Jurkat, Clone E6-1 (cell line): ENCODE results near the gene ANKRD33B.
A peak's percentile ranks its signal among the peaks of the same experiment; 100 is the strongest.
"Not testable (repeated sequence)": the region's sequence is repeated elsewhere in the genome, so short reads cannot be mapped to it uniquely, and the experiment has no call there.

Source experiments
- DNase-seq: peaks from one replicate; pipeline ENCODE4 v3.0.0-alpha.2; 2011; ENCODE audit warnings: low read depth, low spot score
- H3K4me3 ChIP-seq: 2 replicates; pipeline ENCODE4 v1.5.1; 2011; ENCODE audit warnings: mild to moderate bottlenecking, low read length, control low read depth, moderate library complexity

Gene ANKRD33B

DNA sequence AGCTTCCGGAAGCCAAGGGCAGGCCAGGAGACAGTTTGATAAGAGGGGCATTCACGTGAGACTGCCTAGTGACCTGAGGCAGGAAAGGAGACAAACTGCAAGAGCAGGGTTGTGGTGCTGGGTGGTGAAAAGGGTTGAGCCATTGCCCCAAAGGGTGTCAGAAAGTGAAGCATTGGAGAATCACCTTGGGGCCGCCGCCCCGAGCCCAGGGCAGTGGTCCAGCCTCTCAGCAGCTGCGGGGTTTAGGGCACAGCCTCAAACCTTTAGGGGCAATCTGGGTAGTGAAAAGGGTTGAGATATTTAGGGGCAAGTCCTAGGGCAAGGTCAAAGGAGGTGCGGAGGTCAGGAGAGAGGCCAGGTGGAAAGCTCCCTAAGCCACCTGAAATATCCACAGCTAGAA is 10.4 kb upstream of the ANKRD33B start:
- H3K4me3 ChIP-seq, result no peak overlapping the region
- DNase-seq, result no peak

DNA sequence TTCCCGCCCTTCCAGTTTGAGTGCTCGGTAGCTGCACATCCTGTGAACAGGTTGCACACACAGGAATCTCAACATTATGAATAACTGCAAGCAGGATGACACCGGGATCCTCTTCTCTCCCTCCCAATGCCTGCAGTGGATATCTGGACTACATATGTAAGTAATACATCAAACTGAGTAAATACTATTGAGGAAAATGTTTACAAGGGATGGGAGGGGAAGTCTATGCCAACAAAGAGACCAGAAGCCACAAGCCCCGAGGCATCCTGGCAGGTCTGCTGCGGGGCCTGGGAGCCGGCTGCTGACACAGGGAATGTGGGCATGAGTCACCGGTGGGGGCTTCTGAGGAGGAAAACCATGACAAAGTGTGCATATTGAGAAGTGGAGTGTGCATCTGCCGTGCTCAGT is 8.6 kb upstream of the ANKRD33B start:
- H3K4me3 ChIP-seq, result no peak overlapping the region
- DNase-seq, result no peak

DNA sequence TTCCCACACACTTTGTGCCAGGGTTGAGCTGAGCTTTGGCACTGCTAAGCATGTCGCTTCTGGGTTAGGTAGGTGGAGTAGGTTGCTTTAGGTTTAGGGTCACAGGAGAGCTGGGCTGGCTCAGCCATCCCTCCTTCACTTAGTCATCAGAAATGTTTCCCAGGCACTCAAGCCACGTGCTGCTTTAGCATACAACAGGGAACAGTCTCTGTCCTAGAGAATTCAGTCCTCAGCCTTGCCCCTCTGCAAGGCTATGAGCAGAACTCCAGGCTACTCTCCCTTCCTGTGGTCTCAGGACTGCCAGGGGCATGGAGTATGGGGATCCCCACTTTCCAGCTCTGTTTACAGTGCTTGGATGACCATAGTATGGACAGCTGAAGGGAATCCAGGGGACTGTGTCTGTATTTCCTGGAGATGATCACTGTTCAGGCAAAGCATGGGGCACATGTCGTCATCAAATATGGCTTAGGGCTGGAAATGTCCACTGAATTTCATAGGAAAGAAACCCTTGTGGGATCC is 7.5 kb upstream of the ANKRD33B start:
- no peak for DNase-seq
- H3K4me3 ChIP-seq, result no peak overlapping the region

DNA sequence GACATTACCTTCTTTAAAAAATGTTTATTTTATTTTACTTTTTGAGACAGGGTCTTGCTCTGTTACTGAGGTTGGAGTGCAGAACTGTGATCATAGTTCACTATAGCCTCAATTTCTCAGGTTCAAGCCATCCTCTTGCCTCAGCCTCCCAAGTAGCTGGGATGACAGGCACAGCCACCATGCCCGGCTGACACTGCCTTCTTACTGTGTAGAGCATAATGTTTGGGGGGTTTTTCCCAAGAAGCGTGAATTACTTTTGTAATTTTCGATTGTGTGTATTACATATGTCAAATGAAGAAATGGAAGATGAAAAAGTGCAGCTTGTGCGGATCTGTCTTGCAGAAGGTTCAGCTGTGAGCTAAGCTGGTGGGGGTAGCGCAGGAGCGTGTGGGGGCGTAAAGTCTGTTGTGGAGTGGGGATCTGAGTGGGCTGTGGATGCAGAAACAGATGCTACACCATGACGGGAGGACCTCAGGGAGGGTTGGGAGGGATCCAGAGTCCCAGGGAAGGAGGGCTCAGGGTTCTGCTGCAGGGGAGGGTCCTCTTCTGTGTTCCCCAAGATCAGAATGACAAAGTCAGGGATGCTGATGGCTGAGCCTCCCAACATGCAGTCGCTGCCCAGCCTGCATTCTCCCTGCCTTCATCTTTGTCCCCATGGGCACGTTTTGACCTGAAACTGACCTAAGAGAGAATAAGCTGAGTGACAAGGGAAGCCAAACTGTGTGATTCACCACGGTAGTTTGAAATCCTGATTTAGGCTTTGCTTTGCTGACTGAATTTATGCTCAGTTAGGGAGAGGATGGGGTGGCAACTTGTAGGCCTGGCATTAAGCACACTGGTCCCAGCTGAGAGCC is 6.8 kb upstream of the ANKRD33B start:
- H3K4me3 ChIP-seq, result no peak overlapping the region
- DNase-seq, result no peak

DNA sequence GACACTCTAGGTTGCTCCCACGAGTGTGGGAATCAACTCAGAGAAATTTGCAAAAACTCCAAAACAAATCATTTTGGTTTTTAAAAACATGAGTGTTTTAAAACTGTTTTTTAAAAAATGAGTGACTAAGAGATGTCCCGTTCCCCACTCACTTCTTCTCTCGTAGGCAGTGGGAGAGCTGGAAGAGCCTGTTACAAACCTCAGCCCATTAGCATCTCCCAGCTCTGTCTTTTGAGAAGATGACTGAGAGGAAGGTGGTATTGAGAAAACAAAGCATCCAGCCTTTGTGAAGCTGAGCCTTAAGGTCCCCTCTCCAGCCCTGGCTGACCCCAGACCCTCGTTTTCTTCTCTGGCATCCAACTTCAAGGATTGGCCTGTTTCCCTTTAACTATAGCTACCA is 4.7 kb upstream of the ANKRD33B start:
- H3K4me3 ChIP-seq, result no peak overlapping the region
- no peak for DNase-seq

DNA sequence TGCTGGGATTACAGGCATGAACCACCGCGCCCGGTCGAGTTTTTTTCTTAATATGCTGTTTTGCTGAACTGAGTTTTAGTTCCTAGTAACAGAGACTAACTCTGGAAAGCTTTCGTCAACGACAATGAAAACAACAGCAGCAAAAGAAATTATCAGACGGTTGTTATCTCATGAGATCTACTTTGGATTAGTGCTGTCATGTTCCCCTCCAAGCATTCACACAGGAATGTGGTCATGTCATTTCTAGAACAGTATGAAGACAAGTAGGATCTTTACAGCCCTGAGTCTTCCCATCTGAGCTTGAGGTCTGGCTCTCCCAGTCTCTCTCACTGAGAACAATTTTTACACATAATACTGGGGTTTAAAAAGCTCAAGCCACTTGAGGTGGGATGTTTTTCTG is 4.0 kb upstream of the ANKRD33B start:
- DNase-seq, result no peak

DNA sequence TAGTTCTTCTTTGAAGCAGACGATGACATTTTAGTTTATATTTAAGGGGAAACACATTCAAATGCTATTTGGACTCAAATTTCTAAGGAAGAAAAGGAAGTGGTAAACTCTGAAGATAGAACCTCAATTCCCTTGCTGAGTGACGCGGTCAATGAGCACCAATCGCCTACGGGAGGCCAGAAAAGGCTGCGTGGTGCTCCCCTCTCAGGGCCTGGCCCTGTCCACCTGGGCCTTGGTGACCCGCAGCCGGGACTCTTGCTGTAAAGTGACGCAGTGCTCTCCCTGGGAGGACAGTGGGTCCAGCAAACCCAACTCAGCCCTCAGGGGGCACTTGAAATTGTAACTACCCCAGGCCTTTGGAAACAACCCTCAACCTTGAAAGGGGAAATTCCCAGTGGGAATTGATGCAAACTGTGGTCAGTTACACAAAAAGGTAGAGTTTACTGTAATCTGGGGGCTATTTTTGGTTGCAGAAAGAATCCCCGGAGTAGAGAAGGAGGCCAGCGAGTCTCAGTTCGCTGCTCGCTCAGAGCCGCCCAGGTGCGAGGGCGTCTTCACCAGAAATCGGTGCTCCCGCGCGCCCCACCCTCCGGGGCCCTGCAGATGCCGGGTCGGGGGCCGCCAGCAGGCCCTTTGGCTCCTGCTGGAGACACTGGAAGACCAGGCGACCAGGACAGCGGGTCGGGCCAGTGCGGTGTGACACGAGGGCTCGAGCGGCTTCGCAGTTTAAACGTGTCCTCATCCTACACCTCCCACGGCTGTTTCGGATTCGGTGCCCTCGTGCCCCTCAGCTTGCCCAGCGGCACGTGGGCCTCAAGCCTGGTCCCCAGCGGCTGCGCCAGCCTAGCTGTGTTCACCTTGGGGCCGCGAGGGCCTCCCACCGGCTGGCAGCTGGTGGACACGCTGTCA is 1.4 kb upstream of the ANKRD33B start:
- no peak overlapping the region for H3K4me3 ChIP-seq
- DNase-seq, result no peak

More for the DNA sequence above, 4.0 kb upstream of the ANKRD33B start:
- H3K4me3 ChIP-seq, result no peak overlapping the region

DNA sequence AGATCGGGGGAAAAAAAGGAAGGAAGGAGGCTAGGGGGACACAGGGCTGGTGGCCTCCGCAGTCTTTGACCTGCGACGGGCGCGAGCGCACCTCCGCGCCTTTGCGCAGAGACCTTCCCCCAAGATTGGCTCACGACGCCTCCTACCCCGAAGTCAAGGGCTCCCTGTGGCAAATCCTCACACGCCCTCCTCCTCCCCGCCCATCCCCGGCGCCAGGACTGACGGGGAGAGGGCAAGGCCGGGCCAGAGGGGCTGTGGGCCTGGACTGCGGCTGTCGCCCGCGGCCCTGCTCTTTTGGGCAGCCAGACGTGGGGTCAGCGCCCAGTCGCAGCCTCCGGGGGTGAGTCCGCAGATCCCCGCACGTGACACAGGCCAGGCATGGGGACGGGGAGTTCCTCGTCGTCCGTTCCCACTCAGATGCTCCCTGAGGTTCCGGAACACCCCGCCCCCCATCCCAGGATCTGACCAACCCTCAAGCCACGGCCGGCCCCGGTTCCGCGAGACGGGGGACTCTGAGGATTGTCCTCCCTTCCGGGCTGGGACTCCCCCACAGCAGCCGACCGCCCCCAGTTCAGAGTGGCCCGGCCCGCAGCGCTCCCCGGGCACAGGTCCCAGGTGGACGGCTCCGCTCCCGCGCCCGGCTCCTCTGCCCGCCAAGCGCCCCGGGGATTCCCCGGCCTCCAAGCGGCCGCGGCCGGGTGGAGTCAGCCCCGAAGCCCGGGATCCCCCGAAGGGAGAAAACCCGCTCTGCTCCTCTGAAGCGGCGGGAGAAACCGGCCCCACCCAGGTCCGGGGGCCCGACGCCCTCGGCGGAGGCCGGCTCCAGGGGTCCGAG is 543 bp upstream of the ANKRD33B start:
- H3K4me3 ChIP-seq, result peak overlapping the region; percentile 65
- no peak for DNase-seq

DNA sequence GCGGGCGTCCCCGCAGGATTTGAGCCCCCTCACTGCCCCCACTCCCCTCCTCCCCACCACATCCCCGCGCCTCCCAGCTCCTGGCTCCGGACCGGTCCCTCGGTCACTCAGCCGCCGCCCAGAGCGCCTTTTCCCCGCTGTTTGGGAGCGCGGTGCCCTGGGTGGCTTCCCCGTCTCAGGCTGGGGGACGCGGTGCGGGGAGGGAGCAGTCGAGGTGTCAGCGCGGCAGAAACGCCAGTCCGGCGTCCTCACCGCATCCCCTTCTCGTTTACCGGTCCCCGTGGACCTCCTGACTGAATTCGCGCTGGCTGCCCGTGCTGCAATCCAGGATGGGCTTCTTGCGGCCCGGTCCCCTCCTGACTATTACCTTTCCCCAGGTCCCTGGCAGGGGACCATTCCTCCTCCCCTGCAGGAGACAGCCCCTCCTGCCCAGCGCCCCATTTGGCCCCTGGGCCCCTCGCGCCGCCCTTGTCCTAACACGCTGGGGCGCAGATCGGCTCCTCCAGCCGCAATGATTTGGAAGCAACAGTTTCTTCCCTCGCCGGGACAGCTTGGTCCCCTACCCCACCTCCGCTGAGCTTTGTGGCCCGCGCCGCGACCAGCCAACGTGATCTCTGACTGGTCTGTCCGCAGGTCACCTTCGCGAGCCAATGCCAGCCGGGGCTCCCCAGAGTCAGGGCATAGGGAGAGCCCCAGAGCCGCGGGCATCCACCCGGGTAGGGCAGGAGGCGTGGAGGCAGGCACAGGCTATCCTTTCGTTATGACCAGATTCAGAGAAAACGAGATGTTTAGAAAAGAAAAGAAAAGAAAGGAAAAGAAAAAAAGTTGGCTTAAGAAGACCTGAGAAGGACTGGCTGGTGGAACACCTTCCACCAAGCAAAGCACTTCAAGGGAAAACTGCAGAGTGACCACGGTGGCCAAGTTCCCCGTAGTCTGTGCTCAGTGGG is 1.2 kb downstream of the ANKRD33B start:
- no peak for DNase-seq
- peak overlapping the region; percentile 65 for H3K4me3 ChIP-seq

DNA sequence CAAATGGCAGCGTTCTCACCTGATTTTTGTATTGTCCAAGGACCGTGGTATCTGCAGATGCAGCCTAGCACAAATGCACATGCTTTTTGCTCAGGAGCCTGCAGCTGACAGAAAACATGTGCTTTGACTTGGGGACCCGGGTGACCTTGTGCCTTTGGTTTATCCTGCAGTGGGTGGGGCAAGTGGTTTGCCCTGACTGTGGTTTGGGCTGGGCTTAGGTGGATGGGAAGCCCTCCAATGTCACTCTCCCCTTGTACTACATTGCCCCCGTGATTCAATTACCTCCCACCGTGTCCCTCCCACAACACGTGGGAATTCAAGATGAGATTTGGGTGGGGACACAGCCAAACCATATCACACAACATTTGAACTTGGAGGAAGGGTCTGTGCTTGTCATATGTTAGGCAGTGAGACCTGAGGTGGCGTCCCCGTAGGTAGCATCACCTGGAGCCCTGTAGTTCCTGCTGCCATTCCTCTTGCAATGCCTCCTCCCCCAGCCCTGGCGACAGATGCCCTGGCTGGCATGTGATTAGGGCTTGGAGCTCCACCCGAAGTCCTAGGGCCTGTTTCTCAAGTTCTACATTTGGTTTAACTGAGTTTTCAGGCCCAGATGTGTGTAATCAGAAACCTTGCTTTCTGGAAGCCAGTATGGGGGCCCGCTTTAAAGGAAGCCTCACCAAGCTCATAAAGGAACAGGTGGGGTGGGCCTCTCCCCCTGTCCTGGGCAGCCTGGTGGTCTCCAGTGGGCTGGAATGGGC is 2.1 kb downstream of the ANKRD33B start:
- H3K4me3 ChIP-seq, result no peak overlapping the region
- DNase-seq, result no peak

DNA sequence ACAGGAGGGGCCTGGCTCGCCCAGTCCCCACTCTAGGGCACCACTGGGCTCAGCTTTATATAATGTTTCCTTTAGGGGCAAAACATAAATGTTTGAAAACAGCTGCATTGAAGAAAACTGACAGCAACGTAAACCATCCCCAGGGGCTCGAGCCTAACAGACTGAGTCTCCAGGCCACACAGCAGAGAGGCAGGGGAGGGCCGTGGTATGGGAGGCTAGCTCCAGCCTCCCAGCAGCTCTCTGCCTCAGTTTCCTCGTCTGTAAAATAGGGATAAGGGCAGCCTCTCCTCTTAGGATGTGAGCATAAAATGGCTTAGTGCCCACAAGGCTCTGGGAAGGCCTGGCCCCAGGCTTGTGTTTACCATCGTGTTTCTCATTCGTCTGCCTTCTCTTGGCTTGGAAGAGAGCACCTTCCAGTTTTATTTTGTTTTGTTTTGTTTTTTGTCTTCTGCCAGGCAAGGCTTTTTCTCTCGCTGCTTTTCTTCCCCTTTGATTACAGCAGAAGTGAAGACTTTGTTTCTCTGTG is 2.7 kb downstream of the ANKRD33B start:
- H3K4me3 ChIP-seq, result no peak overlapping the region
- DNase-seq, result no peak

DNA sequence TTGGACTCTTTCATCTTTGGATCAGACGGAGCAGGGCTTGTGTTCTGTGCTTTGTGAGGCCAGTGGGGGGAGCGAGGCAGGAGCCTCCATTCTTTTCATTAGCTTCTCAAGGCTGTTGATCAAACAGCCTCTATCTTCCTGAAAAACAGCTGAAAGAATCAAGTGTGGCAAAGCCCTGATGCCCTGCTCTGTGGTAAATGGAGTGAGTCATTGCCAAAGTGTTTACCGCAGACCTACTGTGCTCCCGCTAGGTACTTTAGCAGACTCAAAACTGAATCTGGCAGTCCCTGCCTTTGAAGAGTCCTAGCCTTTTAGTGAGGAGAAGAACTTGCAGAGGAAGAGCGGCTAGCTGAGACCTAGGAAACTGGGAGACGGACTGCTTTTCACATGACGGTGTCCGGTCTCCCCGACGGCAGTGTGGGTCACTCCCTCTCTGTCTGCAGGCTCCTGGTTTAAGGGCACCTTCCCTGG is 3.3 kb downstream of the ANKRD33B start:
- DNase-seq, result no peak
- H3K4me3 ChIP-seq, result no peak overlapping the region

DNA sequence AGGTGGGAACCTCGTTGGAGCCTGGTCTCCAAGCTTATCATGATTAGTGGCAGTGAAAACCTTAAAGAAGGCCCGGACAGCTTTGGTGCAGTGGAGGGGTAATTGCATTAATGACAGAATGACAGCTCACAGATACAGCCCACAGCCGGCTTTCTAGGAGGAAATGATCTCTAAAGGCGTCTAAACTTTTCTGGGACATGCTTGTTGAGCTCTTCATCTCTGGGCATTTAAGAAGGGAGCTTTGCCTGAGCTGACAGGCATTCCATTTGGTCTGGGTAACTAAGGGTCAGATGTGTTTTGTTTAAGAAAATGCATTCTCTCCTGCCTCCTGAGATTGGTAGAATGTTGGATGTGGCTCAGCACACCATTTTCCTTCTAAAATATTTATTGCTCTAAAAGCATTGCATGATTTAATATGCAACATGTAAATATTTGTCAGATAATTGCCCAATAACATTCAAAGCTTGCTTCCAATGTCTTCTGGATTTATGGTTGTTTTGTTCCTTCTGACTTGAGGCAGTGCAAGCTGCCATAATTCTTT is 4.0 kb downstream of the ANKRD33B start:
- DNase-seq, result no peak
- no peak overlapping the region for H3K4me3 ChIP-seq

DNA sequence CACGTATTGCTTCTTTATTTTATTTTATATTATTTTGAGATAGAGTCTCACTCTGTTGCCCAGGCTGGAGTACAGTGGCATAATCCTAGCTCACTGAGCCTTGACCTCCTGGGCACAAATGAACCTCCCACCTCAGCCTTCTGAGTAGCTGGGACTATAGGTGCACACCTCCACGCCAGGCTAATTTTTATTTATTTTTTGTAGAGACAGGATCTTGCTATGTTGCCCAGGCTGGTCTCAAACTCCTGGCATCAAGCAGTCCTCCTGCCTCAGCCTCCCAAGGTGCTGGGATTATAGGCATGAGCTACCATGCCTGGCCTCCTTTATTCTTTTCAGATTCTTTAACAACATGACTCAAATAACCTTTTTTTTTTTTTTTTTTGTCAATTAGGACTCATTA is 6.7 kb downstream of the ANKRD33B start:
- not testable (repeated sequence) for DNase-seq, H3K4me3 ChIP-seq

DNA sequence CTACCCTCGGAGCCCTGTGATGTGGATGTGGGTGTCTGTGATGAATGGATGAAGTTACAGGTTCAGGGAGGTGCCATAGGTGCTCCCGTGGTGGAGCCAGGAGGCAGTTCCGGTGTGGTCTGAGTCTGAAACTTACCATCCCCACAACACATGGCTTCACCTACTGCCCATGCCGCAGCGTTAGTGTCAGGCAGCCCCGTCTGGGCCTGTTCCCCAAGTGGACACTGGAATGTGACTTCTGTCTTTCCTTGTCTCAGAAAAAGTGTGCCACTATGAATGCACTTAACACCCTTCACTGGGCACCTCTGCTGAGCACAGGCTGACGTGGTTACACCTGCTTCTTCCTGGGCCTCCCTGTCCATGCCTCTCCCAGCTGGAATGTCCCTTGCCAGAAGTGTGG is 8.6 kb downstream of the ANKRD33B start:
- no peak for DNase-seq
- H3K4me3 ChIP-seq, result no peak overlapping the region

DNA sequence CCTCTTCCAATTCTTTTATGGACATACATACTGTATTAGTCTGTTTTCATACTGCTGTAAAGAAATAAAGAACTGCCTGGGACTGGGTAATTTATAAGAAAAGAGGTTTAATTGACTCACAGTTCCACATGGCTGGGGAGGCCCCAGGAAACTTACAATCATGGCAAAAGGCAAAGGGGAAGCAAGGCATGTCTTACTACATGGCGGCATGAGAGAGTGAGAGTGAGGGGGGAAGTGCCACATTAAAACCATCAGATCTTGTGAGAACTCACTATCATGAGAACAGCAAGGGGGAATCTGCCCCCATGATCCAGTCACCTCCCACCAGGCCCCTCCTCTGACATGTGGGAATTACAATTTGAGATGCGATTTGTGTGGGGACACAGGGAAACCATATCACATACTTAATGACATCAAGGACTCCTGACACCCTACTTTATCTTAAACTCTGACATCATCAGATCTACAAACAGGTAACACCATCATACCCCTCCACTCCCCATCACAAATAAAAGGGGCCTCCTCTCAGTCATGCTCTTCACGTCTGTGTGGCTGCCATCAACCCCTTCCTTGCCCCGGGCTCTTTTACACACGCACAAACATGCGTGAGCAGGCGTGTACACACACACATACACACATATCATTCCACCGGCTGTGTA is 9.7 kb downstream of the ANKRD33B start:
- H3K4me3 ChIP-seq, result no peak overlapping the region
- no peak for DNase-seq
